HFFc6 (cell line): ENCODE data around the gene RPS3A. TPM values are rescaled to one million over a fixed set of nuclear protein-coding genes. Genes with fewer than 3 reads are reported as not detected.
"Not testable (repeated sequence)": the region's sequence is repeated elsewhere in the genome, so short reads cannot be mapped to it uniquely, and the experiment has no call there.

Experiments
- DNase-seq: peaks from one replicate; pipeline ENCODE4 v3.0.0-alpha.2; 2018
- H3K27ac Mint-ChIP-seq: 2 replicates; pipeline ENCODE4 v1.8.0; 2020; ENCODE audit warnings: mild to moderate bottlenecking, mixed read lengths
- H3K27me3 Mint-ChIP-seq: 2 replicates; pipeline ENCODE4 v1.8.0; 2021; ENCODE audit warnings: mild to moderate bottlenecking, moderate library complexity, mixed read lengths; ENCODE audit not compliant: insufficient read depth
- H3K36me3 Mint-ChIP-seq: 2 replicates; pipeline ENCODE4 v1.8.0; 2021; ENCODE audit warnings: low read depth, mixed read lengths
- H3K4me1 Mint-ChIP-seq: 2 replicates; pipeline ENCODE4 v1.8.0; 2020; ENCODE audit warnings: low read depth, mixed read lengths
- H3K4me3 Mint-ChIP-seq: 2 replicates; pipeline ENCODE4 v1.8.0; 2020; ENCODE audit warnings: mild to moderate bottlenecking, moderate library complexity, mixed read lengths
- H3K9me3 Mint-ChIP-seq: 2 replicates; pipeline ENCODE4 v1.8.0; 2020; ENCODE audit warnings: mild to moderate bottlenecking, mixed read lengths
- CTCF ChIP-seq: fragments of 200-600 bp; sonication (generic); IDR thresholded peaks from 2 replicates; pipeline ENCODE4 v1.5.0; 2021; ENCODE audit warnings: antibody characterized with exemption, mild to moderate bottlenecking
- total RNA-seq, 6 experiments: library from RNA; stranded (reverse); fragmentation: NEBNext Ultra II Directional; extraction: Animal tissue kit (Norgen Biotek cat#: 25700); gene quantifications; 2 replicates in 1 of 6; 3 replicates in 5 of 6; pipeline ENCODE4 v1.2.3, GENCODE V29; 2021

RPS3A gene
- total RNA-seq, 6 experiments from 2014 or later, result 1,391 to 1,566 (median 1,482) TPM

- no peak overlapping the region for H3K4me3 Mint-ChIP-seq
- H3K9me3 Mint-ChIP-seq, result no peaks in the 10 kb centered on the region
- DNase-seq, result no peak
- H3K27ac Mint-ChIP-seq, result no peak overlapping the region
- H3K36me3 Mint-ChIP-seq, result no peaks in the 10 kb centered on the region
- TF ChIP-seq CTCF, result no peak
- no peaks in the 10 kb centered on the region for H3K4me1 Mint-ChIP-seq
- H3K27me3 Mint-ChIP-seq, result peaks cover 9% of the 10 kb centered on the region
Observed at GRCh38 chr4:151074416-151074916, 25.0 kb upstream of the RPS3A start.

- not testable (repeated sequence) for DNase-seq, H3K4me1 Mint-ChIP-seq, H3K27ac Mint-ChIP-seq, H3K27me3 Mint-ChIP-seq, H3K36me3 Mint-ChIP-seq, H3K9me3 Mint-ChIP-seq, H3K4me3 Mint-ChIP-seq
Observed at GRCh38 chr4:151077978-151078377, 21.4 kb upstream of the RPS3A start.

GRCh38 chr4:151087467-151087866 is 12.0 kb upstream of the RPS3A start:
- no peak for TF ChIP-seq CTCF
- DNase-seq, result no peak
- no peaks in the 10 kb centered on the region for H3K4me1 Mint-ChIP-seq
- H3K9me3 Mint-ChIP-seq, result no peaks in the 10 kb centered on the region
- H3K36me3 Mint-ChIP-seq, result no peaks in the 10 kb centered on the region
- no peak overlapping the region for H3K27ac Mint-ChIP-seq
- H3K27me3 Mint-ChIP-seq, result peaks cover 14% of the 10 kb centered on the region; the same call in 1 of the 2 replicates
- H3K4me3 Mint-ChIP-seq, result no peak overlapping the region

- Mint-ChIP-seq H3K27me3 (peaks cover 20% of the 10 kb centered on the region), H3K9me3 (no peaks in the 10 kb centered on the region), H3K4me3 (no peak overlapping the region), H3K4me1 (no peaks in the 10 kb centered on the region), H3K27ac (no peak overlapping the region), H3K36me3 (no peaks in the 10 kb centered on the region)
- DNase-seq, result no peak
- TF ChIP-seq CTCF, result no peak
Observed at GRCh38 chr4:151091047-151091446, 8.4 kb upstream of the RPS3A start.

- no peak for TF ChIP-seq CTCF
- DNase-seq, result no peak
- Mint-ChIP-seq H3K27me3 (peaks cover 25% of the 10 kb centered on the region), H3K36me3 (no peaks in the 10 kb centered on the region), H3K9me3 (no peaks in the 10 kb centered on the region), H3K4me1 (no peaks in the 10 kb centered on the region), H3K27ac (no peak overlapping the region), H3K4me3 (no peak overlapping the region)
Observed at GRCh38 chr4:151092488-151092887, 6.9 kb upstream of the RPS3A start.

GRCh38 chr4:151093203-151093602 is 6.2 kb upstream of the RPS3A start:
- Mint-ChIP-seq H3K27ac (no peak overlapping the region), H3K4me3 (no peak overlapping the region)

More at GRCh38 chr4:151093203-151093602, 6.2 kb upstream of the RPS3A start:
- H3K9me3 Mint-ChIP-seq, result no peaks in the 10 kb centered on the region
- H3K36me3 Mint-ChIP-seq, result no peaks in the 10 kb centered on the region
- H3K4me1 Mint-ChIP-seq, result no peaks in the 10 kb centered on the region
- DNase-seq, result no peak
- peaks cover 20% of the 10 kb centered on the region for H3K27me3 Mint-ChIP-seq
- no peak for TF ChIP-seq CTCF
